ENCODE results near the gene RHBDL1.

RHBDL1 gene

DNA sequence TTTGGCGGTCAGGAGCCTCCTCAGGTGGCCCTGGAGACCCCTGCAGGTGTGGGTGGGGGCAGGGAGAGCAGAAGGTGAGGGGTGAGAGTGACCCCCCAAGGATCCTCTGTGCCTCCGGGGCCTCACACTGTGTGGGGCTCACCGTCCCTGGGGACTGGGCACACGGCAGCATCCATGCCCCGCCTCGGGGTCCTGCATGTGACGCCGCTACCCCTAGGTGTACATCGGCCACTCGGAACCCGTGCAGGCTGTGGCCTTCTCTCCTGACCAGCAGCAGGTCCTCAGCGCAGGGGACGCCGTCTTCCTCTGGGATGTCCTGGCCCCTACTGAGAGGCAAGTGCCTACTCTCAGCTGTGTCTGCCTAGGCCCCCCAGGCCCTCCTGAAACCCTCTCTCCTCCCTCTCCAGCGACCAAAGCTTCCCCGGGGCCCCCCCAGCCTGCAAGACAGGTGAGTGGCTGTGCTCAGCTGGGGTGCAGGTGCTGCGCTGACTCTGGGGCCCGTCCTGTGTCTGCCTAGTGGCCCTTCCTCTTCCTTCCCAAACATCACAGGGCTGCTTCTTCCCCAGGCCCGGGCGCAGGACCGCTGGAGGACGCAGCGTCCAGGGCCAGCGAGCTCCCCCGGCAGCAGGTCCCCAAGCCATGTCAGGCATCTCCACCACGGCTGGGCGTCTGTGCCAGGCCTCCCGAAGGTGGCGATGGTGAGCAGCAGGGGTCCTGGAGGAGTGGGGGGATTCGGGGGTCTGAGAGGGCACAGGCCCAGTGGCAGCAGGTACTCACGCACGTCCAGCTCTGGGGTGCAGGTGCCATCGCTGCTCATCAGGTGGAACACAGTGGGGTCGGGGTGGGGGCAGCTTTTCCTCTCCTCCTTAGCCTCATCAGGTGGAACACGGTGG is 16.5 kb upstream of the RHBDL1 start:
- no peak for DNase-seq

DNA sequence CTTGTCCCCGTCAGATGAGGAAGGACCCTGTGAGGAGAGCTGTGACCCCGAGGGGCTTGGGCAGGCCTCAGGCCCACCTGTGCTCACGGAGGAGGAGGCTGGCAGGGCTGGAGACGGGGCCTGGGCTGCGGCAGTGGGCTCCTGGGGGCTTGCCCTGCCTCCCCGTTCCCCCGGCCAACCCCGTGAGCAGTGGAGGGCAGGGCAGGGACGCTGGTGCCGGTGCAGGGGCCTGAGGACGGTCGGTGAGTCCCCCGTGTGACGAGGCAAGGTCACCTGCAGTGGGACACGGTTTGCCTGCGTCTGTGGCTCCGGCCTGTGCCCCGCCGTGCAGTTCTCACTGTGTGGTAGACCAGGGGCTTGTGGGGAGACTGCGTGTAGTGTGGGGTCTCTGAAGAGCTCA is 15.9 kb upstream of the RHBDL1 start:
- no peak for DNase-seq

GRCh38 chr16:660132-660458 is 15.4 kb upstream of the RHBDL1 start:
- no peak for DNase-seq

GRCh38 chr16:660459-661183 is 14.8 kb upstream of the RHBDL1 start:
- no peak for DNase-seq

- DNase-seq: no peak
Measured at GRCh38 chr16:661184-661821, 14.2 kb upstream of the RHBDL1 start.

DNA sequence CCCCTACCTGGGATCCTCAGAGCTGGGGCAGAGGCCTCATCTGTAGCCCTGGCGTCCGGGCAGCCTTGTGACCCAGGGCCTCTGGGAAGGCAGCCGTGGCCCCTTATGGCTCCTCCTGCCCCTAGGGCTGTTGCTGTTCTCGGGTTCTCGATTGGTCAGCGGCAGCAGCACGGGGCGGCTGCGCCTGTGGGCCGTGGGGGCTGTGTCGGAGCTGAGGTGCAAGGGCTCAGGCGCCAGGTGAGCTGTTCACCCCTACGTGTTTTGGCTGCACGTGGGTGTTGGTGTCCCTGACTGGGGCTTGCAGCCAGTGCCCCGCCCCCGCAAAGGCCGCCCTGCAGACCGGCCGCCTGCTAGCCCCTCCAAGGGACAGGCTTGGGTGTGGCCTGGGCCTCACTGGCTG is 13.4 kb upstream of the RHBDL1 start:
- DNase-seq: no peak

- no peak for DNase-seq
Measured at GRCh38 chr16:662597-662996, 12.9 kb upstream of the RHBDL1 start.

- no peak for DNase-seq
Measured at GRCh38 chr16:666572-666971, 8.9 kb upstream of the RHBDL1 start.

- DNase-seq: no peak
Measured at GRCh38 chr16:667113-667779, 8.2 kb upstream of the RHBDL1 start.

GRCh38 chr16:667780-668518 is 7.5 kb upstream of the RHBDL1 start, which contains the start of gene RHOT2:
Gene RHOT2 (plus strand): TSS chr16:668132. CDS start chr16:668200, 68 bp downstream.
- DNase-seq: peak; percentile 32

DNA sequence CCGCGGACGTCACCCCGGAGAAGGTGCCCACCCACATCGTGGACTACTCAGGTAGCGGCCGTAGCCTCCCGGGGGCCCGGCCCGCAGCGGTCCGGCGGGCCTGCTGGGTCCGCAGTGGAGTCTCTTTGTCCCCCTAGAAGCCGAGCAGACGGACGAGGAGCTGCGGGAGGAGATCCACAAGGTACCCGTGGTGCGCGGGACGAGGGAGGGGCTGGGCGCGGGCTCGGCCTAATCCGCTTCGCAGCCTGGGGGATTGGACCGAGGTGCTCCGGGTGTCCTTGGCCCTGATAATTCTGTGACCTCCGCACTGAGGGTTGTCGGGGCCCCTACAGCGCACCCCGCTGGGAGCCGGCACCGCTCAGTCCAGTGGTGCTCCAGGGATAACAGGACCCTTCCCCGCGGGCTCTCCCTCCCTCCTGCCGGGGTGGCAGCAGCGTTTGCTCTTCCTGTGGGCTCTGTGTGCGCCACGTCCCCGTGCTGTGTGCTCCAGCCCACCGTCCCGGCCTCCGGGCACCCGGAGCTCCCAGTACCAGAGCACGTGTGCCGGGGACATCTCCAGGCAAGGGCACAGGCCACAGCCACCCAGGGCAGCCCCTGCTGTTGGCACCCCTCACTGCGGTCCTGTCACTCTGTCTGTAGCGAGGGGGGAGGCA is 6.8 kb upstream of the RHBDL1 start:
- no peak for DNase-seq

DNA sequence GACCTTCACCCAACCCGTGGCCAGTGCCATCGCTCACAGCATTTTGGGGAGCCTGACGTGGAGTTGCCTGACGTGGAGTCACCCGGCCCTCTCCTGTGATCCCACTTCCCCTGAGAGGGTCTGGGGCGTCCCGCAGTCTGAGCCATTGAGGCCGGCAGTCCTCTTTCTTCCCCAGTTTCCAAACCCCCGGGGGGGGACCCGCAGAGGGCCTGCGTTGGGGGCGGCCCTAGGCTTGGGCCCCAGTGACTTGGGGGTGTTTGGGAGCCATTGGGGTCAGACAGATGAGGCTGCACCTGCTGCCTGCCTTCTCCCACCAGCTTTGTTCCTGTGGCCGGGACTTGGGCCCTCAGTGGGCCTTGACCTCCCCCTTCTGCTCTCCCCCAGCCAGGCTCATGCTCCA is 5.8 kb upstream of the RHBDL1 start:
- no peak for DNase-seq

DNA sequence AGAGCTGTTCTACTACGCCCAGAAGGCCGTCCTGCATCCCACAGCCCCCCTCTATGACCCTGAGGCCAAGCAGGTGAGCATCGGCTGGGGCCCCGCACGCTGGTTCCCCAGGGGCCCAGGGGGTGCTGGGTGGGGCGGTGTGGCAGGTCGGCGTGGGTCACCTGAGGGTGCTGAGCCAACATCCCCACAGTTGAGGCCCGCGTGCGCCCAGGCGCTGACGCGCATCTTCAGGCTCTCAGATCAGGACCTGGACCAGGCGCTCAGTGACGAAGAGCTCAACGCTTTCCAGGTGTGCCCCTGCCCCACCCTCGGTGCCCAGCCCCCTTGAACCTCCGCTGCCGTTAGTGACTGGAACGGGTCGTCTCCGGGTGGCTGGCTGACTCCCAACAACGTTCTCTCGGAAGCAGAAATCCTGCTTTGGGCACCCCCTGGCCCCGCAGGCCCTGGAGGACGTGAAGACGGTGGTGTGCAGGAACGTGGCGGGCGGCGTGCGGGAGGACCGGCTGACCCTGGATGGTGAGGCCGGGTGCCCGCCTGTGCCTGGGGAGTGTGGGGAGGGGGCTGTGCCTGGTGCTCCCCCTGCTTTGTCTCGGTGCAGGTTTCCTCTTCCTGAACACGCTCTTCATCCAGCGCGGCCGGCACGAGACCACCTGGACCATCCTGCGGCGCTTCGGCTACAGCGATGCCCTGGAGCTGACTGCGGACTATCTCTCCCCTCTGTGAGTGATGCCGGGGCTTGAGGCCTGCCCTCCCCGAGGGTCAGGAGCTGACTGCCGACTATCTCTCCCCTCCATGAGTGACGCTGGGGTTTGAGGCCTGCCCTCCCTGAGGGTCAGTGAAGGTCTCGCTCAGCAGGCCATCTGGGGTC is 4.8 kb upstream of the RHBDL1 start:
- DNase-seq: no peak

GRCh38 chr16:671353-672131 is 3.9 kb upstream of the RHBDL1 start:
- no peak for DNase-seq

- DNase-seq: no peak
Measured at GRCh38 chr16:672371-672770, 3.1 kb upstream of the RHBDL1 start.

DNA sequence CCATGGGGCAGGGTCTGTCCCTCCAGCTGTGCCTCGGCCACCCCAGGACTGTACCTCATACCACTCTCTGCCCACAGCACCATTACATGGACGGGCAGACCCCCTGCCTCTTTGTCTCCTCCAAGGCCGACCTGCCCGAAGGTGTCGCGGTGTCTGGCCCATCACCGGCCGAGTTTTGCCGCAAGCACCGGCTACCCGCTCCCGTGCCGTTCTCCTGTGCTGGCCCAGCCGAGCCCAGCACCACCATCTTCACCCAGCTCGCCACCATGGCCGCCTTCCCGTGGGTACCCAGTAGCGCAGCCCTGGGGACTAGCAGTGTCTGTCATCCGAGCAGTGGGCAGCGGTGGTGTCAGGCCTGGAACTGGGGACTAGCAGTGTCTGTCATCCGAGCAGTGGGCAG is 2.6 kb upstream of the RHBDL1 start:
- DNase-seq: no peak

- no peak for DNase-seq
Measured at GRCh38 chr16:673399-673991, 2.0 kb upstream of the RHBDL1 start.

- no peak for DNase-seq
Measured at GRCh38 chr16:674214-674881, 1.1 kb upstream of the RHBDL1 start.

DNA sequence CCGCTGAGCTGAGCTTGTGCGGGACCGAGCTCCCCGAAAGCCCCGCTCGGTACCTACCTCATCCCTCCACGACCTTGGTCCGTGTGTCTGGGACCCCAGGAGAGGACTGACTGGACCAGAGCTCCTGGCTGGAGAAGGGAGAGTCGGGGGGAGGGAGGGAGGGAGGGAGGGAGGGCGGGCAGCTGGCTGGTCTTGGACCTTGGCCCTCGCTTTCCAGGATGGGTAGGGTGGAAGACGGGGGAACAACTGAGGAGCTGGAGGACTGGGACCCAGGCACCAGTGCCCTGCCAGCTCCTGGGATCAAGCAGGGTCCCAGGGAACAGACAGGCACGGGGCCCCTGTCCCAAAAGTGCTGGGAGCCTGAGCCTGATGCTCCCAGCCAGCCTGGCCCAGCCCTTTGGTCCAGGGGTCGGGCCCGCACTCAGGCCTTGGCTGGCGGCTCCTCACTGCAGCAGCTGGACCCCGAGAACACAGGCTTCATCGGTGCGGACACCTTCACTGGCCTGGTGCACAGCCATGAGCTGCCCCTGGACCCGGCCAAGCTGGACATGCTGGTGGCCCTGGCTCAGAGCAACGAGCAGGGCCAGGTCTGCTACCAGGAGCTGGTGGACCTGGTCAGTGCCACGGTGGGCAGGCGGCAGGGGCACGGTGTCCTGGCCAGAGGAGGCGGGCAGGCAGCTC is 553 bp downstream of the RHBDL1 start:
- no peak for DNase-seq

Measured in NCI-H2081 treated with DMSO at 0.1 percent for 48 hours (cell line).